Measurements from ENCODE around the gene ADCK1. TPM values are rescaled to one million over a fixed set of nuclear protein-coding genes. Genes with fewer than 3 reads are reported as not detected.

Gene ADCK1
- total and polyA plus RNA-seq, 9 of the 15 experiments (the other 6 are each of a cell fraction or from before 2014, with no cell fraction given) = 2.8 to 8.9 (median 4.3) TPM

DNA sequence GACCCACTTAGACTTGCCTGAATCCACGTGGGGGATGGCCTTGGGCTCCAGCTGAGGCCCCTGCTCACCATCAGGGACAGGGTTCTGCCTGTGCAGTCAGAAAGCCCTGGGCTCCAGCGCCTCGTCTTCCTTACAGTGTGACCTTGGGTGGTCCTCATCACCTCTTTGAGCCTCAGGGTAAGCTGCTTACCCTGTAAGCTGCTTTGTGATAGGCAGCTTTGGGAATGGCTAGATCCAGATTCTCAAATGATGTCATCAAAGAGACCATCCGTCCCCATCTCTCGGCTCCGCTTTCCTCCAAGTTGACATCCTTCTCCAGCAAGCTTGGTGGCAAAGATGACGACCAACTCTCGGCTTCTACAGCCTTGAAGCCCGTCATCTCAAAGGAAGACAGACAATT, 127.0 kb downstream of the ADCK1 start:
- WGBS (ENCODE audit: insufficient coverage, low coverage, missing lambda C conversion rate) = 77% methylated on average over 6 of the region's 9 CpGs
- no peaks in the 10 kb centered on the region for H3K79me2 ChIP-seq (ENCODE audit: control insufficient read depth, insufficient read depth, low read length)
- H3K27ac ChIP-seq (ENCODE audit: extremely low read depth, low read depth, low read length) = no peak overlapping the region
- TF ChIP-seq ZNF23 (CRISPR knock-in tag; IDR thresholded peaks at IDR 0.05) (no peak), TAL1 (IDR thresholded peaks at IDR 0.05) (no peak), NUFIP1 (IDR thresholded peaks at IDR 0.05; ENCODE audit: partially characterized antibody) (no peak), TAF9B (IDR thresholded peaks at IDR 0.05; ENCODE audit: partially characterized antibody) (no peak), RAD51 (IDR thresholded peaks at IDR 0.05; ENCODE audit: borderline replicate concordance, low read depth) (no peak)
- H4K20me1 ChIP-seq (replicated peaks; ENCODE audit: control insufficient read depth, insufficient read depth, low read length) = no peaks in the 10 kb centered on the region
- intact Hi-C loops (cut with micrococcal nuclease) (no loop called here), in situ Hi-C loops (cut with MboI) (no loop called here)
- ChIA-PET CTCF (ENCODE audit: low intra/inter-chr PET ratio) (no interaction called here), POLR2A (interaction anchor here (0.7 to 1.7 kb wide), 2 partner anchors 11 to 13 kb away, joined by 4 to 9 read pairs; no protein-coding TSS in a partner anchor)
- ATAC-seq = no peak
- H3K9ac ChIP-seq (ENCODE audit: insufficient read depth in 1 of 2, low read depth in 2 of 2, low read length in 2 of 2) = 0 out of 4 replicates have a peak overlapping the region, but pooled peaks of 1 of the 2 experiments have one; percentile 50
- no peaks in the 10 kb centered on the region for H3K9me3 ChIP-seq (replicated peaks; ENCODE audit: control insufficient read depth, insufficient read depth, low read depth, low read length)
- peaks cover 33 to 36% of the 10 kb centered on the region in 2 experiments for H3K4me1 ChIP-seq (replicated peaks in 1 of 2; ENCODE audit: control insufficient read depth in 2 of 2, insufficient read depth in 2 of 2, low read length in 2 of 2)
- H3K4me2 ChIP-seq (ENCODE audit: insufficient read depth, low read length) = no peak overlapping the region
- H3K36me3 ChIP-seq (ENCODE audit: control insufficient read depth, insufficient read depth, low read length) = no peaks in the 10 kb centered on the region
- no TSS peak for BruUV-seq (replicated peaks)
- no peak for DNase-seq (ENCODE audit: extremely low read depth in 1 of 4, low spot score in 3 of 4)
- FAIRE-seq = no peak
- no peaks in the 10 kb centered on the region for H3K9me1 ChIP-seq (ENCODE audit: control insufficient read depth, insufficient read depth, low read length)
- no peaks in the 10 kb centered on the region for H3K27me3 ChIP-seq (ENCODE audit: control insufficient read depth in 2 of 2, insufficient read depth in 2 of 2, low read length in 2 of 2)
- H3K4me3 ChIP-seq = no peak overlapping the region
- no peak overlapping the region for H2AFZ ChIP-seq (ENCODE audit: low read depth, low read length)

DNA sequence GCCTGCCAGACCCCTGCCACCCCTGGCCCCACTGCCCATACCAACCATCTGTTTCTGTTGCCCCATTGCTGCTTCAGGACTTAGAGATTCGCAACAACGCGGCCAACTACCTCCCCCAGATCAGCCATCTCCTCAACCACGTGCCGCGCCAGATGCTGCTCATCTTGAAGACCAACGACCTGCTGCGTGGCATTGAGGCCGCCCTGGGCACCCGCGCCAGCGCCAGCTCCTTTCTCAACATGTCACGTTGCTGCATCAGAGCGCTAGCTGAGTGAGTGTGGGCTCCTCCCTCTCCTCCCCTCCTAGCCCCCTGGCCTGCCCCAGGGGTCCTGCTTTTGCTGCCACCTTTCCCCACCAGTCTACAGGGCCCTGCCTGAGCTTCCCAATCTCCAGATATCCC, 131.5 kb downstream of the ADCK1 start:
- in situ Hi-C loops (cut with MboI) (no loop called here), intact Hi-C loops (cut with micrococcal nuclease) (no loop called here)
- no TSS peak for BruUV-seq (replicated peaks)
- Histone ChIP-seq H3K9ac (ENCODE audit: insufficient read depth in 1 of 2, low read depth in 2 of 2, low read length in 2 of 2) (no peak overlapping the region), H3K9me1 (ENCODE audit: control insufficient read depth, insufficient read depth, low read length) (no peaks in the 10 kb centered on the region), H3K27ac (ENCODE audit: extremely low read depth, low read depth, low read length) (no peak overlapping the region), H3K4me3 (no peak overlapping the region), H3K36me3 (ENCODE audit: control insufficient read depth, insufficient read depth, low read length) (peaks cover 7% of the 10 kb centered on the region; the same call in 1 of the 3 replicates), H3K27me3 (ENCODE audit: control insufficient read depth in 2 of 2, insufficient read depth in 2 of 2, low read length in 2 of 2) (no peaks in the 10 kb centered on the region), H3K9me3 (replicated peaks; ENCODE audit: control insufficient read depth, insufficient read depth, low read depth, low read length) (no peaks in the 10 kb centered on the region), H3K4me1 (replicated peaks in 1 of 2; ENCODE audit: control insufficient read depth in 2 of 2, insufficient read depth in 2 of 2, low read length in 2 of 2) (peaks cover 4 to 8% of the 10 kb centered on the region in 2 experiments; a peak in 3 of 5 replicates), H2AFZ (ENCODE audit: low read depth, low read length) (no peak overlapping the region), H3K79me2 (ENCODE audit: control insufficient read depth, insufficient read depth, low read length) (no peaks in the 10 kb centered on the region), H3K4me2 (ENCODE audit: insufficient read depth, low read length) (no peak overlapping the region), H4K20me1 (replicated peaks; ENCODE audit: control insufficient read depth, insufficient read depth, low read length) (no peaks in the 10 kb centered on the region)
- FAIRE-seq (no peak), DNase-seq (ENCODE audit: extremely low read depth in 1 of 4, low spot score in 3 of 4) (no peak), ATAC-seq (no peak)
- POLR2A ChIA-PET = no interaction called here
- WGBS (ENCODE audit: insufficient coverage, low coverage, missing lambda C conversion rate) = 93% methylated on average over 5 of the region's 14 CpGs
- CTCF ChIA-PET (ENCODE audit: low intra/inter-chr PET ratio) = no interaction called here
- TF ChIP-seq SETDB1 (IDR thresholded peaks at IDR 0.05; ENCODE audit: low read length) (no peak), SMAD4 (CRISPR knock-in tag; conservative IDR thresholded peaks at IDR 0.05) (no peak), FOXJ2 (tag; IDR thresholded peaks at IDR 0.05) (no peak), PPARD (CRISPR knock-in tag; IDR thresholded peaks at IDR 0.05) (no peak), MTA1 (IDR thresholded peaks at IDR 0.05; ENCODE audit: borderline replicate concordance) (no peak), SMAD1 (IDR thresholded peaks at IDR 0.05; ENCODE audit: low read depth, low read length, partially characterized antibody) (no peak)
- TF ChIP-seq, protein P1, sequence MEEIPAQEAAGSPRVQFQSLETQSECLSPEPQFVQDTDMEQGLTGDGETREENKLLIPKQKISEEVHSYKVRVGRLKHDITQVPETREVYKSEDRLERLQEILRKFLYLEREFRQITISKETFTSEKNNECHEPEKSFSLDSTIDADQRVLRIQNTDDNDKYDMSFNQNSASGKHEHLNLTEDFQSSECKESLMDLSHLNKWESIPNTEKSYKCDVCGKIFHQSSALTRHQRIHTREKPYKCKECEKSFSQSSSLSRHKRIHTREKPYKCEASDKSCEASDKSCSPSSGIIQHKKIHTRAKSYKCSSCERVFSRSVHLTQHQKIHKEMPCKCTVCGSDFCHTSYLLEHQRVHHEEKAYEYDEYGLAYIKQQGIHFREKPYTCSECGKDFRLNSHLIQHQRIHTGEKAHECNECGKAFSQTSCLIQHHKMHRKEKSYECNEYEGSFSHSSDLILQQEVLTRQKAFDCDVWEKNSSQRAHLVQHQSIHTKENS (CRISPR knock-in tag; IDR thresholded peaks at IDR 0.05) = no peak
- TF ChIP-seq, protein P2, sequence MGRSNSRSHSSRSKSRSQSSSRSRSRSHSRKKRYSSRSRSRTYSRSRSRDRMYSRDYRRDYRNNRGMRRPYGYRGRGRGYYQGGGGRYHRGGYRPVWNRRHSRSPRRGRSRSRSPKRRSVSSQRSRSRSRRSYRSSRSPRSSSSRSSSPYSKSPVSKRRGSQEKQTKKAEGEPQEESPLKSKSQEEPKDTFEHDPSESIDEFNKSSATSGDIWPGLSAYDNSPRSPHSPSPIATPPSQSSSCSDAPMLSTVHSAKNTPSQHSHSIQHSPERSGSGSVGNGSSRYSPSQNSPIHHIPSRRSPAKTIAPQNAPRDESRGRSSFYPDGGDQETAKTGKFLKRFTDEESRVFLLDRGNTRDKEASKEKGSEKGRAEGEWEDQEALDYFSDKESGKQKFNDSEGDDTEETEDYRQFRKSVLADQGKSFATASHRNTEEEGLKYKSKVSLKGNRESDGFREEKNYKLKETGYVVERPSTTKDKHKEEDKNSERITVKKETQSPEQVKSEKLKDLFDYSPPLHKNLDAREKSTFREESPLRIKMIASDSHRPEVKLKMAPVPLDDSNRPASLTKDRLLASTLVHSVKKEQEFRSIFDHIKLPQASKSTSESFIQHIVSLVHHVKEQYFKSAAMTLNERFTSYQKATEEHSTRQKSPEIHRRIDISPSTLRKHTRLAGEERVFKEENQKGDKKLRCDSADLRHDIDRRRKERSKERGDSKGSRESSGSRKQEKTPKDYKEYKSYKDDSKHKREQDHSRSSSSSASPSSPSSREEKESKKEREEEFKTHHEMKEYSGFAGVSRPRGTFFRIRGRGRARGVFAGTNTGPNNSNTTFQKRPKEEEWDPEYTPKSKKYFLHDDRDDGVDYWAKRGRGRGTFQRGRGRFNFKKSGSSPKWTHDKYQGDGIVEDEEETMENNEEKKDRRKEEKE (IDR thresholded peaks at IDR 0.05; ENCODE audit: borderline replicate concordance in 1 of 2, control insufficient read depth in 1 of 2, low read depth in 2 of 2, low read length in 1 of 2) = no peak

All from K562 (cell line).